Mucosa of descending colon (tissue), 3 donors: ENCODE results near the gene AZIN2. TPM values are rescaled to one million over a fixed set of nuclear protein-coding genes. Genes with fewer than 3 reads are reported as not detected.

Experiments
- ATAC-seq: fragments of 200-7000 bp; cut with Tn5 transposase; one replicate; pipeline ENCODE4 v1.9.1; 2020; ENCODE audit warnings: mild to moderate bottlenecking, moderate library complexity
- DNase-seq, 3 donors: peaks; one replicate each; pipeline ENCODE4 v3.0.0-alpha.2; 2020
- H3K36me3 ChIP-seq: fragments of 200-600 bp; one replicate; pipeline ENCODE4 v1.8.0; 2021; ENCODE audit warnings: low read depth, mild to moderate bottlenecking
- H3K4me1 ChIP-seq: fragments of 200-600 bp; one replicate; pipeline ENCODE4 v1.8.0; 2021; ENCODE audit warnings: low read depth, mild to moderate bottlenecking
- H3K4me3 ChIP-seq: fragments of 200-600 bp; one replicate; pipeline ENCODE4 v1.8.0; 2021; ENCODE audit warnings: mild to moderate bottlenecking
- H3K9me3 ChIP-seq: fragments of 200-600 bp; one replicate; pipeline ENCODE4 v1.8.0; 2021; ENCODE audit warnings: mild to moderate bottlenecking
- intact Hi-C, 2 donors: fragments of 100-400 bp; cut with DNase I in 1 of 2; cut with micrococcal nuclease in 1 of 2; formaldehyde crosslinking; loops; one replicate each; pipeline versions ENCODE4 v1.11.0 to v1.11.1; 2022; cut with DNase I, micrococcal nuclease
- total RNA-seq, 3 donors: library from RNA; stranded (reverse); fragmentation: NEBNext Ultra II Directional in 2 of 3; extraction: Animal tissue kit (Norgen Biotek cat#: 25700) in 2 of 3; gene quantifications; one replicate each; pipeline versions ENCODE4 v1.2.1 to v1.2.4, GENCODE V29; 2021 to 2023
- TF ChIP-seq, protein P1 (sequence below): fragments of 200-600 bp; IDR thresholded peaks from one replicate; pipeline ENCODE4 v1.8.0; 2022; ENCODE audit warnings: antibody characterized with exemption, mild to moderate bottlenecking
- donor health status: DM: no; HTN: no; CAD: no; lungs with moderate emphysema.
- donor health status: DM: no; HTN: no; CAD: no.
- donor health status: DM: no; HTN: yes; CAD: no.

The AZIN2 gene
- total RNA-seq, 3 donors from 2014 or later = 13.8 to 36.5 (median 19.0) TPM

- DNase-seq (no peak), ATAC-seq (no peak)
- Histone ChIP-seq H3K36me3 (no peaks in the 10 kb centered on the region), H3K4me1 (no peaks in the 10 kb centered on the region), H3K4me3 (no peak overlapping the region), H3K9me3 (peaks cover 5% of the 10 kb centered on the region)
- TF ChIP-seq, protein P1, sequence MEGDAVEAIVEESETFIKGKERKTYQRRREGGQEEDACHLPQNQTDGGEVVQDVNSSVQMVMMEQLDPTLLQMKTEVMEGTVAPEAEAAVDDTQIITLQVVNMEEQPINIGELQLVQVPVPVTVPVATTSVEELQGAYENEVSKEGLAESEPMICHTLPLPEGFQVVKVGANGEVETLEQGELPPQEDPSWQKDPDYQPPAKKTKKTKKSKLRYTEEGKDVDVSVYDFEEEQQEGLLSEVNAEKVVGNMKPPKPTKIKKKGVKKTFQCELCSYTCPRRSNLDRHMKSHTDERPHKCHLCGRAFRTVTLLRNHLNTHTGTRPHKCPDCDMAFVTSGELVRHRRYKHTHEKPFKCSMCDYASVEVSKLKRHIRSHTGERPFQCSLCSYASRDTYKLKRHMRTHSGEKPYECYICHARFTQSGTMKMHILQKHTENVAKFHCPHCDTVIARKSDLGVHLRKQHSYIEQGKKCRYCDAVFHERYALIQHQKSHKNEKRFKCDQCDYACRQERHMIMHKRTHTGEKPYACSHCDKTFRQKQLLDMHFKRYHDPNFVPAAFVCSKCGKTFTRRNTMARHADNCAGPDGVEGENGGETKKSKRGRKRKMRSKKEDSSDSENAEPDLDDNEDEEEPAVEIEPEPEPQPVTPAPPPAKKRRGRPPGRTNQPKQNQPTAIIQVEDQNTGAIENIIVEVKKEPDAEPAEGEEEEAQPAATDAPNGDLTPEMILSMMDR = no peak
- intact Hi-C loops = no loop called here
Measured at GRCh38 chr1:33111965-33112364, 31.0 kb downstream of the AZIN2 start.

DNA sequence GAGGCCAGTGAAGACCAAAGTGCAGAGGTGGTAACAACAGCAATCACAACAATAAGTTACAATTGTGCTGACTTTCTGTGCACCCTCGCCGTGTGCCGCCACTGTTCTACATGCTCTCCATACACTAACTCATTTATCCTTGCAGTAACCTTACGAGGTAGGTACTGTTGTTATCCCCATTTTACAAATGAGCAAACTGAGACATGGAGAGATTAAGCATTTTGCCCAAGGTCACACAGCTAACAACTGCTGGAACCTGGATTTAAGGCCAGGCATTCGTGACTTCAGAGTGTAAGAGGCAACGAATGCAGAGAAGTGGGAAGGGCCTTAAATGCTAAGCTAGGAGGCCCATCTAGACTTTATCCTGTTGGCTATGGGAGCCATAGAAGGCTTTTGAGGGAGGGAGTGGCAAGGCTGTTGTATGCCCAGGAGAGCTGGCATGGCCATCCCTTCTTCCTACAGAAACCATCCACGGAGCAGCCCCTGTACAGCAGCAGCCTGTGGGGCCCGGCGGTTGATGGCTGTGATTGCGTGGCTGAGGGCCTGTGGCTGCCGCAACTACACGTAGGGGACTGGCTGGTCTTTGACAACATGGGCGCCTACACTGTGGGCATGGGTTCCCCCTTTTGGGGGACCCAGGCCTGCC is 36.6 kb downstream of the AZIN2 start:
- Histone ChIP-seq H3K9me3 (no peaks in the 10 kb centered on the region), H3K4me1 (no peaks in the 10 kb centered on the region), H3K4me3 (no peak overlapping the region), H3K36me3 (no peaks in the 10 kb centered on the region)
- ATAC-seq = no peak
- intact Hi-C loops = no loop called here
- DNase-seq = no peak
- TF ChIP-seq, protein P1 = no peak

DNA sequence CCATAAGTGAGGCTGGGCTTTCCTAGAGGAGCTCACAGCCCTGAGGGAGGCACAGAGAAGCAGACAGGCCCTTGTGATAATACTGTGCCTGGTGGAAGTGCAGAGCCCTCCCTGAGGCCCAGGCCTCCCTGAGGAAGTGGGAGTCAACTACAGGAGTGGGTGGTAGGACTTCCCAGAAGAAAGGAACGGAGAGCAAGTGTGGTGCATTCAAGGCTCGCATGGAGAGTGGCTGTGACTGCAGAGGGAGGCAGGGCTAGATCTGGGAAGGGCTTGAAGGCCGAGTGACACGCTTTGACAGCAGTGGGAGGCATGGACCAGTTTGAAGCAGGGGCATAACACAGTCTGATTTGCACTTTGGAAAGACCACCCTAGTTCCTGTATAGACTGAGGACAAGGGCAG is 37.3 kb downstream of the AZIN2 start:
- TF ChIP-seq, protein P1 = no peak
- DNase-seq (no peak), ATAC-seq (no peak)
- H3K36me3 ChIP-seq = no peaks in the 10 kb centered on the region
- H3K4me1 ChIP-seq = no peaks in the 10 kb centered on the region
- H3K4me3 ChIP-seq = no peak overlapping the region
- H3K9me3 ChIP-seq = no peaks in the 10 kb centered on the region
- intact Hi-C loops = no loop called here

- TF ChIP-seq, protein P1 = no peak
- intact Hi-C loops = no loop called here
- H3K4me1 ChIP-seq = no peaks in the 10 kb centered on the region
- H3K36me3 ChIP-seq = no peaks in the 10 kb centered on the region
- ATAC-seq (no peak), DNase-seq (no peak)
- H3K4me3 ChIP-seq = no peak overlapping the region
- H3K9me3 ChIP-seq = no peaks in the 10 kb centered on the region
Measured at GRCh38 chr1:33119050-33119449, 38.1 kb downstream of the AZIN2 start.

DNA sequence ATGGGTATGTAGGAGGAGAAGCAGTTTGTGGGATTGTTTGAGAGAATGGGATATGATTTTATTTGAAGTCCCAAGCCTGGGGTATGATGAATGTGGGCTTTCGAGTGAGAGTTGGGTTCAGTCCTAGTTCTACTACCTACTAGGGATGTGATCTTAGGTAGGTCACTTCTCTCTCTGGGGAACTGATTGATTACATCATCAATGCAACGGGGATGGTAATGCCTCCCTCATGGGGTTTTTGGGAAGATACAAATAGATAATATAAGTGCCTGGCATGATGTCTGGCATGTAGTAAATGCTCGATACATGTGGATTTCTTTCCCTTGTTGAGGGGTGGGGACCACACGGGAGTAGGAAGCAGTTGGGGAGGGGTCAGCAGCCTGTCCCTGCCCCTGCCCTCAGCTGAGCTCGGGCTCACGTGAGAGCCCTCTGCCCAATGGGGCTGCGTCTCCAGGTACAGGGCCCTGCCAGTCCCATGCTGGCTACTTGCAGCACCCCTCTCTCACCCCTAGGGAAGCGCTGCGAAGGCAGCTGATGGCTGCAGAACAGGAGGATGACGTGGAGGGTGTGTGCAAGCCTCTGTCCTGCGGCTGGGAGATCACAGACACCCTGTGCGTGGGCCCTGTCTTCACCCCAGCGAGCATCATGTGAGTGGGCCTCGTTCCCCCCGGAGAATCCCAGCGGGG is 38.7 kb downstream of the AZIN2 start:
- intact Hi-C loops = no loop called here
- no peaks in the 10 kb centered on the region for H3K4me1 ChIP-seq
- ATAC-seq = no peak
- H3K4me3 ChIP-seq = no peak overlapping the region
- TF ChIP-seq, protein P1 = no peak
- H3K9me3 ChIP-seq = no peaks in the 10 kb centered on the region
- DNase-seq = no peak
- no peaks in the 10 kb centered on the region for H3K36me3 ChIP-seq
